ENCODE results near the gene CYSTM1. TPM values are rescaled to one million over a fixed set of nuclear protein-coding genes. Genes with fewer than 3 reads are reported as not detected.
A peak's percentile ranks its signal among the peaks of the same experiment; 100 is the strongest.

CYSTM1 gene
- total and polyA plus RNA-seq, 2 donors (not counting 3 experiments of a cell fraction or from before 2014, with no cell fraction given), result 28.9 to 41.5 TPM

DNA sequence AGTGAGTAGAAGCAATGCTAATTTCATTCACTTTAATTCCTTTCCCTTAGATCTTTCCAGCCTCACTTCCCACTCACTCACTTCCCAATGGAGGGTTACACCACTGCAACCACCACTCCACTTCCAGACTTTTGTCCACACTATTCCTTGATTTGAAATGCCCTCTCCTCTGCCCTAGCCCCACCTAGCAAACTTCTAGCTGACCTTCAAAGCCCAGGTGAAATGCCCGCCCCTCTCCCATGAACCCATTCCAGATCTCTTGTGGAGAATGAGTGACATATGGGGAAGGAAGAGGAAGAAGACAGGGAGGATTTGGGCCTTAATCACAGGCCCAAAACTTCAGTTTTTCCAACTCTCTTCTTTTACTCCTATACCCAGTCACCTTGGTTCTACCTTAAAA lies 90.9 kb downstream of the CYSTM1 start:
- TF ChIP-seq, protein P1, sequence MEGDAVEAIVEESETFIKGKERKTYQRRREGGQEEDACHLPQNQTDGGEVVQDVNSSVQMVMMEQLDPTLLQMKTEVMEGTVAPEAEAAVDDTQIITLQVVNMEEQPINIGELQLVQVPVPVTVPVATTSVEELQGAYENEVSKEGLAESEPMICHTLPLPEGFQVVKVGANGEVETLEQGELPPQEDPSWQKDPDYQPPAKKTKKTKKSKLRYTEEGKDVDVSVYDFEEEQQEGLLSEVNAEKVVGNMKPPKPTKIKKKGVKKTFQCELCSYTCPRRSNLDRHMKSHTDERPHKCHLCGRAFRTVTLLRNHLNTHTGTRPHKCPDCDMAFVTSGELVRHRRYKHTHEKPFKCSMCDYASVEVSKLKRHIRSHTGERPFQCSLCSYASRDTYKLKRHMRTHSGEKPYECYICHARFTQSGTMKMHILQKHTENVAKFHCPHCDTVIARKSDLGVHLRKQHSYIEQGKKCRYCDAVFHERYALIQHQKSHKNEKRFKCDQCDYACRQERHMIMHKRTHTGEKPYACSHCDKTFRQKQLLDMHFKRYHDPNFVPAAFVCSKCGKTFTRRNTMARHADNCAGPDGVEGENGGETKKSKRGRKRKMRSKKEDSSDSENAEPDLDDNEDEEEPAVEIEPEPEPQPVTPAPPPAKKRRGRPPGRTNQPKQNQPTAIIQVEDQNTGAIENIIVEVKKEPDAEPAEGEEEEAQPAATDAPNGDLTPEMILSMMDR (IDR thresholded peaks at IDR 0.05; ENCODE audit: extremely low read depth in 1 of 2, insufficient read depth in 1 of 2, low read depth in 1 of 2, low read length in 2 of 2), result no peak
- H2AFZ ChIP-seq (ENCODE audit: low read depth, low read length), result no peak overlapping the region
- H3K9me1 ChIP-seq (replicated peaks; ENCODE audit: control insufficient read depth, extremely low read depth, insufficient read depth, low read length), result no peaks in the 10 kb centered on the region
- no peaks in the 10 kb centered on the region for H3K9me3 ChIP-seq (replicated peaks; ENCODE audit: control insufficient read depth, insufficient read depth, low read length)
- H3K79me2 ChIP-seq (ENCODE audit: control insufficient read depth, insufficient read depth, low read length), result peaks cover 33% of the 10 kb centered on the region
- BruUV-seq (replicated peaks), result no TSS peak
- no peaks in the 10 kb centered on the region for H4K20me1 ChIP-seq (replicated peaks; ENCODE audit: control insufficient read depth, extremely low read depth, insufficient read depth, low read length)
- FAIRE-seq, result no peak
- dilution Hi-C loops (cut with MboI; ENCODE audit: extremely low pct_ligation_motif_present, low sequenced_read_pairs), result no loop called here
- intact Hi-C loops (cut with micrococcal nuclease), result loop anchor here (2.0 kb wide), 1 partner anchor 27 kb away; no protein-coding TSS in a partner anchor
- DNase-seq (ENCODE audit: low read depth, low spot score), result no peak
- H3K27me3 ChIP-seq (ENCODE audit: control insufficient read depth in 2 of 2, insufficient read depth in 2 of 2, low read length in 2 of 2), result no peaks in the 10 kb centered on the region
- no peak overlapping the region for H3K9ac ChIP-seq (replicated peaks; ENCODE audit: extremely low read depth, insufficient read depth, low read length)
- ChIA-PET CTCF (interaction anchor here (1.7 to 3.9 kb wide), 3 partner anchors 21 to 79 kb away, joined by 4 to 39 read pairs (median 8); partner anchors contain the start of gene HBEGF), POLR2A (no interaction called here)
- peaks cover 40% of the 10 kb centered on the region for H3K4me1 ChIP-seq (ENCODE audit: control insufficient read depth, extremely low read depth, insufficient read depth, low read length)
- H3K27ac ChIP-seq (ENCODE audit: insufficient read depth, low read depth, low read length), result no peak overlapping the region
- H3K4me2 ChIP-seq (ENCODE audit: insufficient read depth, low read length), result no peak overlapping the region
- no peak overlapping the region for H3K4me3 ChIP-seq (replicated peaks in 1 of 3; ENCODE audit: insufficient read depth in 1 of 3, low read depth in 1 of 3, low read length in 3 of 3)
- no peaks in the 10 kb centered on the region for H3K36me3 ChIP-seq (ENCODE audit: control insufficient read depth in 2 of 2, extremely low read depth in 1 of 2, insufficient read depth in 2 of 2, low read length in 2 of 2)

DNA sequence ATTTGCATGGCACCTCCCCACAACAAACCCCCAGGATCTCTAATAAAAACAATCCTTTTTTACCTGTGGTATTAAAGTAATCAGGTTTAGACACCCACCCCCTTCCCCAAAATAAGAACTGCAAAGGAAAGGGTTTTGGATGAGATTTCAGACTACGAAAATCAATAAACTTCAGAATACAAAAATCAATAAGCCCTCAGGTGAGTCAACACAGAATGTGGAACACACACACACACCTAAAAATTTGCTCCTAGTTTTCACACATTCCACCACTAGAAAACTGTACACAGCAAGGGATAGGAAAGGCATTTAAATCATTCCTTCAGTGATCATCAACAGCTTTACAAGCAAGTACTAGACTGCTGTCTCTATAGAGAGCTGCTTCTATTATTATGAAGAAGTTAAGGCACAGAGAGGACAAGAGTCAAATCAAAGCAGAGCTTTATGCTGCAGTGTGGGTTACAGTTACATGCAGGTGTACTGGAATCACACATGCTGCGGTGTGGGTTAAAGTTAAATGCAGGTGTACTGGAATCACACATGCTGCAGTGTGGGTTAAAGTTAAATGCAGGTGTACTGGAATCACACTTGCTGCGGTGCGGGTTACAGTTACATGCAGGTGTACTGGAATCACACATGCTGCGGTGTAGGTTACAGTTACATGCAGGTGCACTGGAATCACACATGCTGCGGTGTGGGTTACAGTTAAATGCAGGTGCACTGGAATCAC lies 91.6 kb downstream of the CYSTM1 start:
- H3K79me2 ChIP-seq (ENCODE audit: control insufficient read depth, insufficient read depth, low read length), result peaks cover 35% of the 10 kb centered on the region
- CTCF ChIA-PET, result interaction anchor here (0.9 to 3.9 kb wide), 10 partner anchors 10 to 92 kb away, joined by 3 to 39 read pairs (median 6); partner anchors contain the start of gene HBEGF
- no peak for FAIRE-seq

More for the DNA sequence above, 91.6 kb downstream of the CYSTM1 start:
- TF ChIP-seq JUN (IDR thresholded peaks at IDR 0.05; ENCODE audit: borderline replicate concordance, insufficient read depth, insufficient read length, low read depth), result no peak
- no peak for TF ChIP-seq MYC (IDR thresholded peaks at IDR 0.05; ENCODE audit: low read depth, low read length)
- TF ChIP-seq POLR2A (IDR thresholded peaks at IDR 0.05; ENCODE audit: low read depth, low read length), result no peak
- TF ChIP-seq POLR2AphosphoS5 (IDR thresholded peaks at IDR 0.05; ENCODE audit: insufficient read depth, low read depth, low read length), result no peak
- TF ChIP-seq FOS (IDR thresholded peaks at IDR 0.05; ENCODE audit: borderline replicate concordance, insufficient read depth, low read length), result no peak
- no peak for TF ChIP-seq GATA2 (IDR thresholded peaks at IDR 0.05; ENCODE audit: insufficient read depth, insufficient read length, low read depth, low read length)
- TF ChIP-seq EZH2 (IDR thresholded peaks at IDR 0.05; ENCODE audit: borderline replicate concordance, low read depth, low read length, severe bottlenecking), result no peak
- TF ChIP-seq, protein P1 (IDR thresholded peaks at IDR 0.05; ENCODE audit: extremely low read depth in 1 of 2, insufficient read depth in 1 of 2, low read depth in 1 of 2, low read length in 2 of 2), result no peak
- TF ChIP-seq, protein P2, sequence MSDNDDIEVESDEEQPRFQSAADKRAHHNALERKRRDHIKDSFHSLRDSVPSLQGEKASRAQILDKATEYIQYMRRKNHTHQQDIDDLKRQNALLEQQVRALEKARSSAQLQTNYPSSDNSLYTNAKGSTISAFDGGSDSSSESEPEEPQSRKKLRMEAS (IDR thresholded peaks at IDR 0.05; ENCODE audit: insufficient read depth, insufficient read length), result no peak
- H4K20me1 ChIP-seq (replicated peaks; ENCODE audit: control insufficient read depth, extremely low read depth, insufficient read depth, low read length), result no peaks in the 10 kb centered on the region
- H3K4me2 ChIP-seq (ENCODE audit: insufficient read depth, low read length), result no peak overlapping the region
- dilution Hi-C loops (cut with MboI; ENCODE audit: extremely low pct_ligation_motif_present, low sequenced_read_pairs), result no loop called here
- H3K27me3 ChIP-seq (ENCODE audit: control insufficient read depth in 2 of 2, insufficient read depth in 2 of 2, low read length in 2 of 2), result no peaks in the 10 kb centered on the region
- no peaks in the 10 kb centered on the region for H3K9me3 ChIP-seq (replicated peaks; ENCODE audit: control insufficient read depth, insufficient read depth, low read length)
- DNase-seq (ENCODE audit: low read depth, low spot score), result no peak
- POLR2A ChIA-PET, result interaction anchor here (1.9 kb wide), 1 partner anchor 80 kb away, joined by 10 read pairs; the partner anchor contains the start of gene HBEGF
- no peak overlapping the region for H3K4me3 ChIP-seq (replicated peaks in 1 of 3; ENCODE audit: insufficient read depth in 1 of 3, low read depth in 1 of 3, low read length in 3 of 3)
- no peak overlapping the region for H3K9ac ChIP-seq (replicated peaks; ENCODE audit: extremely low read depth, insufficient read depth, low read length)
- no TSS peak for BruUV-seq (replicated peaks)
- H3K27ac ChIP-seq (ENCODE audit: insufficient read depth, low read depth, low read length), result peak overlapping the region; percentile 84
- intact Hi-C loops (cut with micrococcal nuclease), result loop anchor here (1.0 to 2.0 kb wide), 4 partner anchors 22 to 80 kb away; partner anchors contain the start of gene HBEGF
- H2AFZ ChIP-seq (ENCODE audit: low read depth, low read length), result no peak overlapping the region
- peaks cover 34% of the 10 kb centered on the region for H3K4me1 ChIP-seq (ENCODE audit: control insufficient read depth, extremely low read depth, insufficient read depth, low read length)
- no peaks in the 10 kb centered on the region for H3K36me3 ChIP-seq (ENCODE audit: control insufficient read depth in 2 of 2, extremely low read depth in 1 of 2, insufficient read depth in 2 of 2, low read length in 2 of 2)
- no peaks in the 10 kb centered on the region for H3K9me1 ChIP-seq (replicated peaks; ENCODE audit: control insufficient read depth, extremely low read depth, insufficient read depth, low read length)
